Mammary epithelial cell (primary cell): ENCODE results near the gene CCL1.

ENCODE experiments used
- CTCF ChIP-seq, 2 donors: IDR thresholded peaks in 1 of 2; conservative IDR thresholded peaks in 1 of 2; 2 replicates each; pipeline ENCODE4 v1.5.1; 2011 to 2012; ENCODE audit warnings: inconsistent platforms in 2 of 2, low read length in 2 of 2, mild to moderate bottlenecking in 2 of 2, control low read depth in 1 of 2, low read depth in 1 of 2; ENCODE audit not compliant: insufficient read depth in 1 of 2; ENCODE audit errors: extremely low read depth in 1 of 2
- EZH2 ChIP-seq: IDR thresholded peaks from 2 replicates; pipeline ENCODE4 v1.6.1; 2012; ENCODE audit warnings: low read length, inconsistent platforms, borderline replicate concordance

GRCh38 chr17:34366010-34366409 is 3.0 kb upstream of the CCL1 start:
- TF ChIP-seq CTCF (conservative IDR thresholded peaks at IDR 0.05 in 1 of 2, IDR thresholded peaks at IDR 0.05 in 1 of 2; ENCODE audit: extremely low read depth in 1 of 2, insufficient read depth in 1 of 2, low read depth in 1 of 2, low read length in 2 of 2) (no peak), EZH2 (no peak)
